GM21825 (cell line): ENCODE measurements around the gene HCRTR2.
"Not testable (repeated sequence)": the region's sequence is repeated elsewhere in the genome, so short reads cannot be mapped to it uniquely, and the experiment has no call there.

Experiments
- ATAC-seq: cut with Tn5 transposase; IDR thresholded peaks from one replicate; pipeline ENCODE4 v1.9.1; 2021; ENCODE audit warnings: mild to moderate bottlenecking, moderate library complexity; ENCODE audit not compliant: unreplicated experiment

Gene HCRTR2

DNA sequence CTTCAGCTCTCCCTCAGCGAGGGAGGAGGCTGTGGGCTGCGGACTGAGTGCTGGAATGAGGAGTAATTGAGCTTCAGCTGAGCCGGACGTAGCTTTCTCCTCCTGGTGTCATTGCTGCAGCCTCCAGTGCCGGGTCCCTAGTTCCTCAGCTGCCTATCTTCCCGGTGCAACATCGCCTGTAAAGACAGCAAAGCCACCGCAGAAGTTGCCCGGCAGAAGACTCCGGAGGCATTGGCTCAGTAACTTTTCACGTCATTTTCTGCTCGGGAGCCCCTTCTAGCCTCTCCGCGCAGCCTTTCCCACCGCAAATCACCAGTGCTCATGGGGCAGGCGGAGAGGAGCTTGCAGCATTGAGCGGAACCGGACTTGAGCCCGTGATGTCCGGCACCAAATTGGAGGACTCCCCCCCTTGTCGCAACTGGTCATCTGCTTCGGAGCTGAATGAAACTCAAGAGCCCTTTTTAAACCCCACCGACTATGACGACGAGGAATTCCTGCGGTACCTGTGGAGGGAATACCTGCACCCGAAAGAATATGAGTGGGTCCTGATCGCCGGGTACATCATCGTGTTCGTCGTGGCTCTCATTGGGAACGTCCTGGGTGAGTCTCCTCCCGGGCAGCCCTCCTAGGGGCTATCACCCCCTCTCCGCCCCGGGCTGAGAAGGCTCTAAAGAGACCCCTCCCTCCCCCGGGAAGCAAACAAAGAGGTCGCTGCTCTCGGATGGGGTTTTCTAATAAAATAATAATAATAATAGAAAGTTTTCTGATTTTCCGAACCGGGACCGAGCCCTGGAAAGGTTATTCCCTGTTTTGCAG lies at the start of gene HCRTR2:
TSS of gene HCRTR2 (plus strand) at position 305 of the 816 bp plus-strand sequence. CDS start at position 378, 73 bp downstream.
- no peak for ATAC-seq

DNA sequence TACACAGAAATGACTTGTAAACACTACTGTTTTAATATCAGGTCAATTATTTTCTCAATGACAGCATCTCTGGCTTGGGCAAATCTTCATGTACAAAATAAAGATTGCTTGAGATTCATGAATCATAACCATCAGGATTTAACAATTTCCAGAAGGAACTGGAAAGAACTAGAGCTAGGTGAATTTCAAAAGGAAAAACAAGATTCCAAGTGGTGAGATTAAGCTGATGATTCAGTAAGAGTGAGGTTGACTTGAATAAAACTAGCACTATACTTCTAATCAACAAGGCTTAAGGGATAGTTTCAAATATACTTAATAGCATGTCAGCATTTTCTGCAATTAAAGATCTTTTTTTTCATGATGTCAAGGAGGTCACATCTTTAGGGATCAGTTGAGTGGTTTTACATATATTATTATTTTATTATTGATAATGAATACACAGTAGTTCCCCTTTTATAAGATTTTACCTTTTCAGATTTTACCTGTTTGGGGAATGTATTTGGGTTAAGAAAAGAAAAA lies 43.5 kb upstream of the HCRTR2 start:
- no peak for ATAC-seq

DNA sequence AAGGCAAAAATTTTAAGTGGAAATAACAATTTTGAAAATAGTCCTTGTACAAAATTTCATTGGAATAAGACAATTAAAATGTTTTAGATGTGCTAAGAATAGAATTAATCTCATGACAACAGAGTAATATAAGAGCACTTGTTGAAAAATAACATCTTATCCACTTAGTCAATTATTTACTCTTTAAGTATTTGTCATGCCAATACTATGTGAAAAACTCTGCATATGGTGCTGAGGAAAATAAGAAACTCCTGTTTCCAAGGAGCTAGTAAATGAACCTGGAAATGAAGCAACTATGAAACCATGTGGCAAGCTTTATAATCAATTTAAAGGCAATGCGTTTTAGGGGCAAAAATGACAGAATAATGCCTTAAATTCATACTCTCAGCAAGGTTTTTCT lies 42.7 kb upstream of the HCRTR2 start:
- ATAC-seq: no peak

DNA sequence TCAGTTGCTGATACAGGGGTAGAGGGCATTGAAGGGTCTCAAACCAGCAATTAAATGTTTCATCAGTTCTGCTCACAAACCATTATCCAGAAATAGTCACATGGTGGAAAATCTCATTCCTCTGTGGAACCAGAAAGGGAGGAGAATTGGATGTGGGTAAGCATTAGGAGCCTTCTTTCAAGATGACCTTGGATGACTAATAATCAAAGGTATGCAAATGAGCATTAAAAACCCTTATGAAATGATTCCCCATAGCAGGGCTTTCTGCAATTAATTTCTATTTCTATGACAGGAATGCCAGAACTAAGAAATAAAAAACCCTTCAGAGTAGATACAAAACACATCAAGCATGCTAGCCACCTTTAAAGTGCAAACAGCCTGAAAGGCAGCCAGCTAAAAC lies 37.4 kb upstream of the HCRTR2 start:
- ATAC-seq: no peak

DNA sequence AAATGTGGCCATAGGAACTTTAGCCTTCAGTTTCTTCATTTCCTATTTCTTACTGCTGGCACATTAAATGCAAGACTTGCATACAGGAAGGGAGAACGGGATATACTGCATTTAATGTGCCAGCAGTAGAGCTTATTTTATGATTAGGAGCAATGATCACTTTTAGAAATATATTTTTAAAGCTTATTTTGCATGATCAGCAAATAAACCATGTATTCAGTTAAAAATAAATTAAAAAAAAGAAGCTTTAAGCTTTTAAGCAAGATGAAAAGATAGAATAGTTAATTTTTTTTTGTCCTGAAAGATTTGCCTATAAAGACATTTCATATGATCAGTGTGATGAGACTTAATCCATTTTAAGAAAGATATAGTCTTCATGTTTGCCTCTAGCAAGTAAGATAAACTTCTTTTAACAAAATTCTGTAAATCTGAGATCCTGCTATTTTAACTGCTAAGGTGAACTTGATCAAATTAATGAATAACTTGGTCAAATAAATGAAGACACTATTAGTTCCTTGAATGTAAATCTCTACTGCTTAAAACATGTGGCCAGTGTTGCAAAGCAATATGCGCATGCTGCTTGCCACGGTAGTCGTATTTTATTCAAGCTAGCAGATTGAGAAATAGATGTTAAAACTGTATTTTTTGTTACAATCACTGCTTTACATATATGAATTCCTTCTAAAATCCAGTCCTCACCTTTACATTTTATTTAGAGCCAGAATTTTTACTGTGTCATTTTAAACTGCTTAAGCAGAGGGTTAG lies 36.2 kb upstream of the HCRTR2 start:
- no peak for ATAC-seq

DNA sequence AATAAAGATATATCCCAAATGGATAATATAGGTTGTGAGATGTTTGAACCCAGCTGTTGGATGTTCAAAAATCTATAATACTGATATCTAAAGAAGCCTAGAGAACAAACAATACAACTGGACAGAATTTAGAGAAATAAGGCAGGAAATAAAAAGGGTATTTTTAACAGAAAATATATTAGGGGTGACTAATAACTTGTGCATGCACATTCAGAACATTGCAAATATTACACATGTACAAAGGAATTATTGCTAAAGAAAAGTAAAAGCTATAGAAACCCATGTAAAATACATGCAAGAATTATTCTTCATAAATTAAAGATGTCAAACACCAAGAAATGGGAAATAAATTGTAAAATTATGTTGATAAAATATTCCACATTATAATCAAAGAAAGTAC lies 32.7 kb upstream of the HCRTR2 start:
- ATAC-seq: no peak

DNA sequence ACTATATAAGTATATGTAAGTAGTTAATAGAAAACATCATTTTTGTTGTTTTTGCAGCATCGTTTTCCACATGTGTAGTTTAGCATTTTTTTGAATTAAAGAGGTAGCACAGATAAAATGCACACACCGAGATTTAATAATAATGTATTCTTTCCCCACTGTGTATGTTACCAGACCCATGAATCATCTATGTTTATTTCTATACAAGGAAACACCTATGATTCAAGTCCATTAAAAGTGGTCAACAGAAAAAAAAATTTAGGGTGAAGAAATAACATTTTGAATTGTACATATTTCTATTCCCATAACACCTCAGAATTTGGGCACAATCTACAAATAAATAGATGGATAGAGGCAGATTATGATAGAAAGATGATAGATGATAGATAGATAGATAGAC lies 31.7 kb upstream of the HCRTR2 start:
- no peak for ATAC-seq

DNA sequence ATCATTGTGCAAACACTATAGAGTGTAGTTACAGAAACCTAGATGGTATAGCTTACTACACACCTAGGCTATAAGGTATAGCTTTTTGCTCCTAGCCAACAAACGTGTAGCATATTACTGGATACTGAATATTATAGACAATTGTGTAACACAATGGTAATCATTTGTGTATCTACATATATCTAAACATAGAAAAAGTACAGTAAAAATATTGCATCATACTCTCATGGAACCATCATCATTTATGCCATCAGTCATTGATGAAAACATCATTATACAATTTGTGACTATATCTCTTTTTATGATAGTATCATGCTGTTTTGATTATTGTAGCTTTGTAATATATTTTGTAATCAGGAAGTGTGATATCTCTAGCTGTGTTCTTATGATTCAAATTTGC lies 21.0 kb upstream of the HCRTR2 start:
- no peak for ATAC-seq

DNA sequence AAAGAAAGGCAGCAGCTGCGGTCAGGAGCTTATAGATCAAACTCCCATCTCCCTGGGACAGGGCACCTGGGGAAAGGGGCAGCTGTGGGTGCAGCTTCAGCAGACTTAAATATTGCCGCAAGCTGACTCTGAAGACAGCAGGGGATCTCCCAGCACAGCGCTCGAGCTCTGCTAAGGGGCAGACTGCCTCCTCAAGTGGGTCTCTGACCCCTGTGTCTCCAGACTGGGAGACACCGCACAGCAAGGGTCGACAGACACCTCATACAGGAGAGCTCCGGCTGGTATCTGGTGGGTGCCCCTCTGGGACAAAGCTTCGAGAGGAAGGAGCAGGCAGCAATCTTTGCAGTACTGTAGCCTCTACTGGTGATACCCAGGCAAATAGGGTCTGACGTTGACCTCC lies 15.5 kb upstream of the HCRTR2 start:
- not testable (repeated sequence) for ATAC-seq

DNA sequence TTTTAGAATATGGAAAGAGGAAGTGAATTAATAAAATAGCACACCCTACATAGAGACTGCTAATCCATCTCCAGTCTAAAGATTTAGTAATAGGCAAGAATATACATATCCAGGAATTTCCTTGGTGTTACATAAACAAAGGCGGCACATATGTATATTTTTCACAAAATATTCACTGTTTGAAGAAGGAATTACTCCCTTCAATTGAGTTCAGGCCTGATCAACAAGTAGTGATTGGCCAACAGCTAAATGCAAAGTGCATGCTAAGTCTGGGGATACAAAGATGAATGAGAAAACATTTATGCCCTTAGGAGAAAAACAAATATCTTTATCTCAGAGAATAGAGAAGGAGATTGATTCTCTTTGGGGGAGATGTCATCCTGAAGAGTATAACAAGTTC lies 6.5 kb upstream of the HCRTR2 start:
- ATAC-seq: no peak

DNA sequence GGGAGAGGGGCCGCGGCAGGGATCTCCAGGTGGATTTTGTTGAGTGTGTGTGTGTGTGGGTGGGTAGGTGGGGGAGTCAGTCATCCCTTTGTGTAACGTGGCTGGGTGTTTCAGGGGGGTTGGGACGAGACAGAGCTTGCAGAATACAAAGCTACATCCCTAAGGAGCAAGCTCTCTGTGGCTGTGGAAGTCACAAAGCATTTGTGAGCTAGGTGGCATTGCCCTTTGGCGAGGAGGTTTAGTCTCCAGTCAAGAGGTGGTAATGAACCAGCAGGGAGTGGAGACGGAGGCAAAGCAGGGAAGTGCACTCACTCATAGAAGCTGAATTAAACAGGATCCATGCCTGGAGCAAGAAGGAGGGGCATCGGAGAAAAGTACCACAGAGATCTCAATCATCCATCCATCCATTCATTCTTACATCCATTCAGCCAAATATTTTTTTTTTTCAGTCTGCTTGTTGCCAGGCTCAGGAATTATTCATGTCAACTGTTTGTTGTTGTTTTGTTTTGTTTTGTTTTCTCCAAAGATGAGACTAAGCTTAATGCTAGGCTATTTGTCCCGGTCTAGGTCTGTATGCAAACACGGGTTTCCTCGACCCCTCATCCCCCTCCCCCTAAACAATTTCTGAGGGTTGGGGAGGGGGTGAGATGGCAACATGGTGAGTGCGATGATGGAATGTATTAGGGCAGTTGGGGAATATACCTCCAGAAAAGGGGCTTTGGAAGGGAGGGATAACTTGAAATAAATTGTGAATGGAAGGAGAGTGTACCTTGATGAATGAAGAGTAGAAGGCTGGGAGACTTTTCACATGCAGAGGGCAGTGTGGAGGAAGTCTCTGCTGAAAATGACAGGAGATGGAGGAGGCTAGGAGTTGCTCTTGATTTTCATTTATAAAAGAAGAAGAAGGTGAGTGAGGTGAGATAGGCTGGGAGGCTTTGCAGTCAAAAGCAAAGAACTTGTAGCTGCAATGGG lies 1.0 kb downstream of the HCRTR2 start:
- ATAC-seq: no peak

DNA sequence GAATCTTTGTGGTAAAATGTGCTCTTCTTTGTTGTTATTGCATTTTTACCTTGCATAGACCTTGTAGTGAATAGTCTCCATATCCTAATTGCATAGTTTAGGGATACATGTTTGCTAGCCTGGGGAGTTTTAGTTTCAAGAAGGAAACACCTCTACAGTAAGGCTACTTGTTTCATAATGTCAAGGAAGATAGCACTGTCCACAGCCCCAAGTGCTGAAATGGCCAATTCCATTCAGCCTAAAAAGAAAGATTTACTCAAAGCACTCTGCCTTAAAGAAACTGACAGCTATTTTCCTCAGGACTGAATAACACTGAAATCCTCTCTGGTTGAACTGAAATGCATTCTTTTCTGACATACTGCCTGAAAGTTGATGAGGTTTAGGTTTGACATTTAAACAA lies 2.6 kb downstream of the HCRTR2 start:
- no peak for ATAC-seq

DNA sequence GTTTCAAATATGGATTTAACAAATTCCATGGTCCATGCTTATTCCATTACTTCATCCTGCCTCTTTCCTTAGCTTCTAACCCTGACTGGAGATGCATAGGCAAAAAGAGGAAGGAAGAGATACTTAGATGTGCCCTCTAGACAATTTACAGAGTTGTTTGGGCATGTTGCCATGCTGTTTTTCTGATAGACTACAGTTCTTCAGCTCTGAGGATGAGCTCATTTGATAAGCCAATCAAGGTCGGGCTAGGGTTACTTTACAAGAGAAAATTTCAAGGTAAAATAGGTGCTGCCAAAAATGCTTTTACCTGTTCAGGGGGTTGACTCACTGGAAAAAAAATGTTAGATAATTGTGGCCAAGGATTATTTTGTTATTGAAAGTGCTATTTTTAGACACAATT lies 5.9 kb downstream of the HCRTR2 start:
- no peak for ATAC-seq

DNA sequence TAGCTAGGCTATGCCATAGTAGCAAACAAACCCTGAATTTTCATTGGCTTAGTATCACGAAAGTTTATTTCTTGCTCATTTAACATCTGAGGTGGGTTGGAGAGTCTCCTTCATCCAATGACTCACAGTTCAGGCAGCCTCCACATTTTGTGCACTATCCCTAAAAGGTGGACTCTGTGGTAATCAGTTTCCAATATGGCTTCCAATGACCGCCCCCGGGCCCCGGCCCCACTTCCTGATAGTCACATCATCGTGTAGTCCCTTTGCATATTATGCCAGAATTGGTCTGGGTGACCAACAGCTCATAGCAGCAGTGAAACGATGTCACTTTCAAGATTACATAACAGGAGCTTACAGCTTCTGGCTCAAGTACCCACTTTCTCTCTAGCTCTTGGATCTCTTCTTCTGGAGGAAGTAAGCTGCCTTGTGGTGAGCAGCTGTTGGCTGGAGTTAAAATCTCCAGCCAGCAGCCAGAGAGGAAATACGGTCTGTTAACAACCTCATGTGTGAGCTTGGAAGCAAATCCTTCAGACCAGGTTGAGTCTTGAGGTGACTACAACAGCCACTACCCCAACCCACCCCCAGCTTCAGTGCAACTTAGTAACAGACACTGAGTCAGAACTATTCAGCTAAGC lies 7.8 kb downstream of the HCRTR2 start:
- no peak for ATAC-seq

DNA sequence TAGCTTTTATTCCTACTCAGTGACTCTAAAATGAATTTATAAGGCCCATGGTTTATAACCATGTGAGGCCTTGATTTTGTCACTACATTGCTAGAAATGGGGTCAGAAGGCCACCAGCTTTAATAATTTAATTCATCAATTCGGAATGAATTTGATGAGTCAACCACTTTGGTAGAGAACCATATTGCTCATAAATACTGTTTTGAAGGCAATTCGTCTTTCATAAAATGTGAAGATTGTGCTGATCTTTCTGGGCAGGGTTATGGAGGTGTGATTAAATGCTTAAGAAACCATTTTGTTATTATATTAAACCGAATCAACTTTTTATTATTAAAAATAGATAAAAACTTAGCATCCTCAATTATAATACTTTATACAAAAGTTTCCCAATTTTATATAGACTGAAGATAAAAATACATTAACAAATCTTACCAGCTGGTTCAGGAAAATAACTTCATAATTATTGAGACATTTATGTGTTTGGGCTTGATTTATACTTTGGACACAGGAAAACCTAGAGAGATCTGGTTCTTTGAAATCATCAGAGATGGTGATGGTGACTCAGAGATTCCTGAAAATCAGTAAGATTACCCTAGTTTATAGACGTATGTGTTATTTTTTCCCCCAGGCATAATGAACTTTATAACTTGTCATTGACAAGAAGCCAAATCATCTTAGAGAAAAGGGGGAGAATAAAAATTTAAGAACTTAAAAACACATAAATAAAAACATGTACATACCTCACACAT lies 10.6 kb downstream of the HCRTR2 start:
- ATAC-seq: no peak

DNA sequence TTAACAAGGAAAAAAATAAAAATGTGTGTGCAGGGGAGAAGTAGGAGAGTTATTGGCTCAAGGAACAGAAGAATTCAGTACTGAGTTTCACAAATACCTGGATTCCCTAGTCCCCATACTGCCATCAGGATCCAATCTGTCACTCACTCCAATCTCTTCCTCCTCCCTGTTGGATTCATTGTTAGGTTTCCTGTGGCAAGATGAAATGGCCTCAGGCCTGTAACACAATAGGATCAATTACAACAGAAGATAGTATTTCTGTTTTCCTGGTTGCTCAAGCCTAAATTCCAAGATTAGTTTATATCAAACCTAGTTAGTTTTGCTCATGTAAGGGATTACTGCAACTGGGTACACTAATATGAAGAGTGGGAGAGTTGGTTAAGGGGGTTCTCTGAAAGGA lies 24.4 kb downstream of the HCRTR2 start:
- ATAC-seq: no peak

DNA sequence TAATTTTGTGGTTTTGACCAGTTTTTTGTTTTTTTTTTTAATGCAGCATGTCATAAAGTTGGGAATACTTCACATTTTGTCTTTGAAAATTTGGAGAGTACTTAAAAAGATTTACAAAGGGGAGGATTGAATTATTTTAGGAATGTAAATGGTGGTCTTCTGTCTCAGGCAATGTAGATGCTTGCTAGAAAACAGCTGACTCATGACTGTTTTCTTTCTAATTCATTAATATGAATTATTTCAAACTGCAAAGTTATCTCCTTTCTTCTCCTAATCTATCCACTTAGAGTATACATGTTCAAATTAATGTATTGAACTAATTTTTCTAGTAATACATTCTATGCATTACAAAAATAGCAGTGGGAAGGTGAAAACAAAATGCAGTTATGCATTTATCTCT lies 24.9 kb downstream of the HCRTR2 start:
- ATAC-seq: no peak

DNA sequence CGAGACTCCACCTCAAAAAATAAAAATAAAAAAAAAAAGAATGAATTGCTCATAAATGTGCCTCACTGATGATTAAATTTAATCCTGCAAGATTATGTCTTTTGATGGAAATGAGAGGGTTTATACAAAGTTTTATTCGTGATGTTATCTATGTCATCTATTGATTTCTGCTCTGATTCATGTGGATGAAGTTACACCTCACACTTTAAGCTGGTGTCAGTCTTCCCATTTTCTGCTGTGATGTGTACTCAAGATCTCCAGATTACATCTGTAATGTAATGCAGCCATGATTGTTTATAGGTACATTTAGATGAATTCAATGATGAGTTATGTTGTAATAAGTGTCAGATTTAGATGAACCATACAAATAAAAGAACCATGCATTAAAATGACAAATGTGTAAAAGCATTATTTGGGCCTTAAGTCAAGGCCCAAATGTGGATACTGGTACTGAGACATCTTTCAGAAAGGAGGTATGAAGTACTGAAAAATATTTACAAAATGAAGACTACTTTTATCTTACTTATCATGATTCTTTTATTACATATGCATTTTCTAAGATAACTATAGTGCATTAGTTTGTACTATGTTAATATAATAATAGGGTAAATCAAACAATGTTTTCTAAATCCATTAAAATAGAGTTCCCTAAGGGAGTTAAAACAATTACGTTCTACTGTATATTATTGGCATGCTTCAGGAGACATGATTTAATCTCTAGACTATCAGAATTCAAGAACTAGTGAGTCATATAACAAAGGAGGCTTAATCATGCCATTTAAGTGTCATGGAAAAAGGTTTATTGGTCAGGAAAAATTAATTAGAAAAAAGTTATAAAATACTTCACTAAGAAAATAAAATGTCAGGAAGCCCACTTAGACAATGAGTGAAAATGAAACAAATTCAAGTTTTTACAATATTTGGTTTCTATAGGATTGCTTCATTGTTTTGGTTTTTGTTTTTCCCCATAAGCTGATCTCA lies 34.5 kb downstream of the HCRTR2 start:
- ATAC-seq: no peak

DNA sequence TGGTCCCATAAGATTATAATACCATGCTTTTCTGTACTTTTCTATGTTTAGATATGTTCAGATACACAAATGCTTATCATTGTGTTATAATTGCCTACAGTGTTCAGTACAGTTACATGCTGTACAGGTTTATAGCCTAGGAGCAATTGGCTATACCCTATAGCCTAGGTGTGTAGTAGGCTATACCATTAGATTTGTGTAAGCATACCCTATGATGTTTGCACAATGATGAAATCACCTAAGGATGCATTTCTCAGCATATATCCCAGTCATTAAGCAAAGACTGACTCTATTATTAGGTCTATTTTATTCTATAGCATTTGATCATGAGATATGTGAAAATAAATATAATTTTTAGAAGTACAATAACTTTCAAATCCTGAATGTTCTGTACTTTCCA lies 36.6 kb downstream of the HCRTR2 start:
- no peak for ATAC-seq
